K562 (cell line): ENCODE data around the gene ANXA4. TPM values are rescaled to one million over a fixed set of nuclear protein-coding genes. Genes with fewer than 3 reads are reported as not detected.

Experiments
- ATAC-seq: fragments of 200-7000 bp; cut with Tn5 transposase; 3 replicates; pipeline ENCODE4 v1.9.1; 2020; ENCODE audit warnings: moderate library complexity
- BruUV-seq: library from RNA; stranded (reverse); fragments of 400-500 nt; replicated peaks from 2 replicates; lab custom pipeline; 2021; lab: Mats Ljungman, UMichigan
- CTCF ChIA-PET: fragments of 300-600 bp; formaldehyde crosslinking; extraction: SDS; loops from one replicate; lab custom pipeline; 2021; ENCODE audit warnings: low intra/inter-chr PET ratio; lab: Yijun Ruan, JAX
- POLR2A ChIA-PET: fragments of 300-600, 350-650 bp; sonication (Branson Sonifier 250); formaldehyde crosslinking; extraction: SDS; loops from one replicate; lab custom pipeline; 2021; ENCODE audit warnings: antibody characterized with exemption, inconsistent platforms; lab: Yijun Ruan, JAX
- DNase-seq, 4 experiments: peaks; one replicate each; pipeline versions ENCODE4 v3.0.0 to v3.0.0-alpha.2; 2011 to 2018; ENCODE audit warnings: low spot score in 3 of 4, mixed read lengths in 3 of 4; ENCODE audit errors: extremely low read depth in 1 of 4
- FAIRE-seq: peaks from 2 replicates; lab custom pipeline; 2011; peaks lifted over from hg19 to GRCh38; lab: Jason Lieb, UNC
- H2AFZ ChIP-seq: 2 replicates; pipeline ENCODE4 v1.6.0; 2011; ENCODE audit warnings: low read depth, low read length, control low read depth, inconsistent platforms
- H3K27ac ChIP-seq: fragments of 200-600 bp; 3 replicates; pipeline ENCODE4 v1.8.0; 2011; ENCODE audit warnings: low read depth, mild to moderate bottlenecking, control low read depth, inconsistent platforms, low read length, moderate library complexity, mixed read lengths; ENCODE audit errors: extremely low read depth
- H3K27me3 ChIP-seq, 2 experiments: fragments of 300-600 bp in 1 of 2; 2 replicates in 1 of 2; 3 replicates in 1 of 2; pipeline versions ENCODE4 v1.6.0 to v1.8.0; 2011; ENCODE audit warnings: inconsistent platforms in 2 of 2, low read length in 2 of 2, mild to moderate bottlenecking in 1 of 2, mixed read lengths in 1 of 2, moderate library complexity in 1 of 2; ENCODE audit not compliant: control insufficient read depth in 2 of 2, insufficient read depth in 2 of 2
- H3K36me3 ChIP-seq: fragments of 300-600 bp; 3 replicates; pipeline ENCODE4 v1.8.0; 2011; ENCODE audit warnings: mild to moderate bottlenecking, low read length, inconsistent platforms; ENCODE audit not compliant: control insufficient read depth, insufficient read depth
- H3K4me1 ChIP-seq, 2 experiments: fragments of 200-600 bp in 1 of 2; replicated peaks in 1 of 2; 2 replicates in 1 of 2; 3 replicates in 1 of 2; pipeline versions ENCODE4 v1.5.1 to v1.8.0; 2011; ENCODE audit warnings: inconsistent platforms in 2 of 2, low read length in 2 of 2, mild to moderate bottlenecking in 1 of 2, mixed read lengths in 1 of 2, moderate library complexity in 1 of 2; ENCODE audit not compliant: control insufficient read depth in 2 of 2, insufficient read depth in 2 of 2
- H3K4me2 ChIP-seq: 2 replicates; pipeline ENCODE4 v1.6.1; 2011; ENCODE audit warnings: low read length, control low read depth, inconsistent platforms, mixed read lengths; ENCODE audit not compliant: insufficient read depth
- H3K4me3 ChIP-seq: fragments of 200-600 bp; sonication (generic), shearing (Covaris generic); 2 replicates; pipeline ENCODE4 v1.5.1; 2016; ENCODE audit warnings: control low read depth, inconsistent platforms
- H3K79me2 ChIP-seq: fragments of 200-600 bp; 3 replicates; pipeline ENCODE4 v1.8.0; 2011; ENCODE audit warnings: low read length, inconsistent platforms; ENCODE audit not compliant: control insufficient read depth, insufficient read depth
- H3K9ac ChIP-seq, 2 experiments: 2 replicates each; pipeline versions ENCODE4 v1.6.0 to v1.6.1; 2011; ENCODE audit warnings: low read depth in 2 of 2, low read length in 2 of 2, control low read depth in 1 of 2, inconsistent platforms in 1 of 2, mild to moderate bottlenecking in 1 of 2, mixed read lengths in 1 of 2; ENCODE audit not compliant: insufficient read depth in 1 of 2
- H3K9me1 ChIP-seq: one replicate; pipeline ENCODE4 v1.6.0; 2011; ENCODE audit warnings: inconsistent platforms, mild to moderate bottlenecking, low read length, moderate library complexity; ENCODE audit not compliant: control insufficient read depth, insufficient read depth
- H3K9me3 ChIP-seq: replicated peaks from 2 replicates; pipeline ENCODE4 v1.5.1; 2011; ENCODE audit warnings: low read depth, low read length, inconsistent platforms; ENCODE audit not compliant: control insufficient read depth, insufficient read depth
- H4K20me1 ChIP-seq: replicated peaks from 2 replicates; pipeline ENCODE4 v1.6.1; 2011; ENCODE audit warnings: low read length, inconsistent platforms, mixed read lengths; ENCODE audit not compliant: control insufficient read depth, insufficient read depth
- BCOR ChIP-seq: fragments of 450-650 bp; IDR thresholded peaks from 2 replicates; pipeline ENCODE4 v1.6.1; 2016
- CBFA2T2 ChIP-seq: fragments of 450-650 bp; conservative IDR thresholded peaks from 2 replicates; pipeline ENCODE4 v1.6.1; 2017; ENCODE audit warnings: mild to moderate bottlenecking
- CBFA2T3 ChIP-seq: fragments of 450-650 bp; IDR thresholded peaks from 2 replicates; pipeline ENCODE4 v1.6.1; 2017
- CXXC5 ChIP-seq: fragments of 250-450 bp; sonication (Bioruptor Pico); IDR thresholded peaks from 2 replicates; pipeline ENCODE4 v1.8.0; 2022; ENCODE audit warnings: inconsistent platforms, mild to moderate bottlenecking, moderate library complexity
- DACH1 ChIP-seq: fragments of 450-650 bp; IDR thresholded peaks from 2 replicates; pipeline ENCODE4 v1.6.1; 2018; ENCODE audit not compliant: partially characterized antibody
- DPF2 ChIP-seq: fragments of 450-650 bp; IDR thresholded peaks from 2 replicates; pipeline ENCODE4 v1.6.1; 2016
- E2F5 ChIP-seq: sonication (generic); formaldehyde crosslinking; IDR thresholded peaks from 2 replicates; pipeline ENCODE4 v1.8.0; 2022; ENCODE audit warnings: mild to moderate bottlenecking, missing genetic modification reagents
- EP300 ChIP-seq: IDR thresholded peaks from 2 replicates; pipeline ENCODE4 v1.6.1; 2012; ENCODE audit warnings: low read length, improper control_type of control experiment
- FOSL1 ChIP-seq: fragments of 200-800 bp; sonication (Bioruptor generic); conservative IDR thresholded peaks from 2 replicates; pipeline ENCODE4 v1.6.1; 2016; ENCODE audit warnings: missing genetic modification characterization, missing compliant biosample characterization
- JUND ChIP-seq, 2 experiments: IDR thresholded peaks; 2 replicates in 1 of 2; 3 replicates in 1 of 2; pipeline ENCODE4 v1.6.1; 2011; ENCODE audit warnings: borderline replicate concordance in 2 of 2, low read depth in 2 of 2, low read length in 2 of 2, improper control_type of control experiment in 1 of 2, missing biosample characterization in 1 of 2, missing genetic modification characterization in 1 of 2, missing genetic modification reagents in 1 of 2
- KDM1A ChIP-seq, 2 experiments: fragments of 450-650 bp; IDR thresholded peaks; 2 replicates each; pipeline ENCODE4 v1.6.1; 2016; ENCODE audit warnings: mild to moderate bottlenecking in 2 of 2
- LARP7 ChIP-seq: fragments of 450-650 bp; IDR thresholded peaks from 2 replicates; pipeline ENCODE4 v1.6.1; 2016
- MECOM ChIP-seq: fragments of 250-450 bp; sonication (Bioruptor Pico); IDR thresholded peaks from 2 replicates; pipeline ENCODE4 v1.8.0; 2022; ENCODE audit warnings: inconsistent platforms
- RAD21 ChIP-seq, 2 experiments: fragments of 250-450 bp in 1 of 2; fragments of 450-650 bp in 1 of 2; sonication (Bioruptor Pico) in 1 of 2; formaldehyde crosslinking in 1 of 2; IDR thresholded peaks in 1 of 2; conservative IDR thresholded peaks in 1 of 2; 2 replicates each; pipeline versions ENCODE4 v1.4.0 to v1.8.0; 2020 to 2022; ENCODE audit warnings: mild to moderate bottlenecking in 2 of 2, moderate library complexity in 1 of 2
- RBM39 ChIP-seq: fragments of 200-400 bp; formaldehyde crosslinking; optimal IDR thresholded peaks from 2 replicates; pipeline ENCODE3; 2018; ENCODE audit warnings: low read depth, low read length
- RCOR1 ChIP-seq, 2 experiments: IDR thresholded peaks; 2 replicates each; pipeline ENCODE4 v1.6.1; 2012; ENCODE audit warnings: low read depth in 2 of 2, low read length in 2 of 2, borderline replicate concordance in 1 of 2, improper control_type of control experiment in 1 of 2
- SOX6 ChIP-seq: fragments of 450-650 bp; IDR thresholded peaks from 2 replicates; pipeline ENCODE4 v1.6.1; 2014; ENCODE audit warnings: mild to moderate bottlenecking
- TCF3 ChIP-seq: sonication (generic); formaldehyde crosslinking; IDR thresholded peaks from 2 replicates; pipeline ENCODE4 v1.4.0; 2020; ENCODE audit warnings: mild to moderate bottlenecking, missing genetic modification reagents
- TEAD4 ChIP-seq, 2 experiments: sonication (generic) in 1 of 2; formaldehyde crosslinking in 1 of 2; IDR thresholded peaks; 2 replicates each; pipeline versions ENCODE4 v1.6.1 to v1.8.0; 2012 to 2022; ENCODE audit warnings: borderline replicate concordance in 1 of 2, inconsistent platforms in 1 of 2, low read length in 1 of 2, mild to moderate bottlenecking in 1 of 2, missing genetic modification reagents in 1 of 2
- YBX1 ChIP-seq: fragments of 450-650 bp; IDR thresholded peaks from 2 replicates; pipeline ENCODE4 v1.7.1; 2016; ENCODE audit warnings: mild to moderate bottlenecking
- WGBS: fragments of 100-300 bp; shearing (Covaris generic); methylation state at CpG from one replicate; pipeline ENCODE4 v1.1.6; 2016; ENCODE audit warnings: low coverage, mixed read lengths; ENCODE audit not compliant: insufficient coverage; ENCODE audit errors: missing lambda C conversion rate; 5-methylcytosine and 5-hydroxymethylcytosine counted together
- in situ Hi-C: fragments of 300-500 bp; cut with MboI; formaldehyde crosslinking; loops from 4 replicates; pipeline ENCODE4 v1.15.0; 2018; ENCODE audit warnings: inconsistent platforms, mixed read lengths
- intact Hi-C: fragments of 100-400 bp; cut with micrococcal nuclease; formaldehyde crosslinking; loops from 2 replicates; pipeline ENCODE4 v1.14.2; 2022
- polyA plus RNA-seq, 8 experiments: library from polyadenylated mRNA; depleted of rRNA in 4 of 8; stranded (reverse) in 5 of 8; unstranded in 3 of 8; fragments of >200 nt; fragmentation: Nextera tagmentation in 2 of 8; fragmentation: Illumina TruSeq in 1 of 8; extraction: Ambion mirVana in 2 of 8; extraction: Trizol in 1 of 8; gene quantifications; 2 replicates each; pipeline versions ENCODE4 v1.2.1 to v1.2.3, GENCODE V29; 2011 to 2014; ENCODE audit warnings: inconsistent platforms in 1 of 8, missing spikeins in 1 of 8
- total RNA-seq, 7 experiments: library from RNA; depleted of rRNA in 6 of 7; stranded (reverse); fragments of >200 nt in 6 of 7; fragmentation: Illumina TruSeq in 2 of 7; extraction: Trizol in 2 of 7; gene quantifications; 2 replicates each; pipeline versions ENCODE4 v1.2.1 to v1.2.3, GENCODE V29; 2011 to 2021; ENCODE audit warnings: low replicate concordance in 1 of 7
- TF ChIP-seq, protein P1 (sequence below): fragments of 450-650 bp; IDR thresholded peaks from 2 replicates; pipeline ENCODE4 v1.6.1; 2016

Gene ANXA4
- total and polyA plus RNA-seq, 9 of the 15 experiments (the other 6 are each of a cell fraction or from before 2014, with no cell fraction given), result 3.4 to 13.6 (median 11.6) TPM

- TF ChIP-seq YBX1, result no peak
- TF ChIP-seq, all 486 proteins: peak for 20
Measured at GRCh38 chr2:69743847-69744264, 1.9 kb downstream of the ANXA4 start (continued).

- H3K36me3 ChIP-seq, result no peaks in the 10 kb centered on the region
- peaks cover 18 to 25% of the 10 kb centered on the region in 2 experiments for H3K4me1 ChIP-seq
- peaks cover 4% of the 10 kb centered on the region; the same call in 1 of the 2 replicates for H4K20me1 ChIP-seq
- H3K9ac ChIP-seq, result no peak overlapping the region
- H3K79me2 ChIP-seq, result no peaks in the 10 kb centered on the region; the same call in 2 of the 3 replicates
- H2AFZ ChIP-seq, result no peak overlapping the region
- DNase-seq (peak in 2 of 4 experiments; percentile 34 to 52), FAIRE-seq (no peak), ATAC-seq (no peak)
- in situ Hi-C loops, result loop anchor here (5.0 kb wide), 1 partner anchor 53 kb away; no protein-coding TSS in a partner anchor
- no peaks in the 10 kb centered on the region for H3K27me3 ChIP-seq
- intact Hi-C loops, result loop anchor here (5.0 kb wide), 2 partner anchors 53 to 73 kb away; no protein-coding TSS in a partner anchor
- 10% methylated on average over 3 of the region's 3 CpGs for WGBS
- POLR2A ChIA-PET, result interaction anchor here (0.8 to 1.5 kb wide), 4 partner anchors 10 to 170 kb away, joined by 3 to 5 read pairs (median 4); partner anchors contain the start of gene MXD1
- H3K4me3 ChIP-seq, result no peak overlapping the region
- CTCF ChIA-PET, result no interaction called here
- H3K27ac ChIP-seq, result no peak overlapping the region
- no TSS peak for BruUV-seq
- no peaks in the 10 kb centered on the region for H3K9me1 ChIP-seq
- no peak overlapping the region for H3K4me2 ChIP-seq
- no peaks in the 10 kb centered on the region for H3K9me3 ChIP-seq
- 0 out of 4 replicates have a peak, but pooled peaks of 1 of the 2 experiments have one; percentile 9 for TF ChIP-seq RAD21 (CRISPR knock-in tag; conservative IDR thresholded peaks at IDR 0.05 in 1 of 2, IDR thresholded peaks at IDR 0.05 in 1 of 2)
- peak; percentile 66; the same call in 1 of the 2 replicates for TF ChIP-seq SOX6
- TF ChIP-seq BCOR, result no peak
- TF ChIP-seq RCOR1 (IDR thresholded peaks at IDR 0.05; ENCODE audit: borderline replicate concordance in 1 of 2, low read depth in 2 of 2, low read length in 2 of 2), result peak in 1 of 2 experiments; percentile 84; a peak in 2 of 4 replicates
- TF ChIP-seq, protein P1, sequence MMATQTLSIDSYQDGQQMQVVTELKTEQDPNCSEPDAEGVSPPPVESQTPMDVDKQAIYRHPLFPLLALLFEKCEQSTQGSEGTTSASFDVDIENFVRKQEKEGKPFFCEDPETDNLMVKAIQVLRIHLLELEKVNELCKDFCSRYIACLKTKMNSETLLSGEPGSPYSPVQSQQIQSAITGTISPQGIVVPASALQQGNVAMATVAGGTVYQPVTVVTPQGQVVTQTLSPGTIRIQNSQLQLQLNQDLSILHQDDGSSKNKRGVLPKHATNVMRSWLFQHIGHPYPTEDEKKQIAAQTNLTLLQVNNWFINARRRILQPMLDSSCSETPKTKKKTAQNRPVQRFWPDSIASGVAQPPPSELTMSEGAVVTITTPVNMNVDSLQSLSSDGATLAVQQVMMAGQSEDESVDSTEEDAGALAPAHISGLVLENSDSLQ, result peak; percentile 79
- TF ChIP-seq DPF2, result 0 out of 2 replicates have a peak, but pooled peaks have one; percentile 14
- TF ChIP-seq CXXC5 (CRISPR knock-in tag), result peak; percentile 62
- no peak for TF ChIP-seq LARP7
- peak; percentile 95 for TF ChIP-seq MECOM (CRISPR knock-in tag)
- no peak for TF ChIP-seq E2F5
- peak; percentile 59 for TF ChIP-seq CBFA2T2
- TF ChIP-seq JUND (IDR thresholded peaks at IDR 0.05; ENCODE audit: borderline replicate concordance, low read depth, low read length), result 0 out of 2 replicates have a peak, but pooled peaks have one; percentile 24
- TF ChIP-seq JUND (tag; IDR thresholded peaks at IDR 0.05; ENCODE audit: borderline replicate concordance, low read depth, low read length), result no peak
- peak; percentile 63; the same call in 1 of the 2 replicates for TF ChIP-seq TEAD4 (IDR thresholded peaks at IDR 0.05; ENCODE audit: low read length)
- TF ChIP-seq TEAD4 (CRISPR knock-in tag; IDR thresholded peaks at IDR 0.05; ENCODE audit: borderline replicate concordance), result no peak
- TF ChIP-seq DACH1, result peak; percentile 29
- TF ChIP-seq CBFA2T3, result peak; percentile 70
- peak in 1 of 2 experiments; percentile 27; a peak in 1 of 4 replicates for TF ChIP-seq KDM1A (IDR thresholded peaks at IDR 0.05)
- no peak for TF ChIP-seq RBM39
- TF ChIP-seq FOSL1 (tag), result peak; percentile 54
- TF ChIP-seq TCF3 (CRISPR knock-in tag), result peak; percentile 68
- TF ChIP-seq EP300, result peak; percentile 48; the same call in 1 of the 2 replicates
Measured at GRCh38 chr2:69744456-69744855, 2.5 kb downstream of the ANXA4 start.
